GM23338 (cell line): Measurements from ENCODE around the gene RPL3. TPM values are rescaled to one million over a fixed set of nuclear protein-coding genes. Genes with fewer than 3 reads are reported as not detected.

Experiments used
- ATAC-seq: fragments of 200-7000 bp; cut with Tn5 transposase; 3 replicates; pipeline ENCODE4 v1.9.1; 2020
- DNase-seq: peaks from one replicate; pipeline ENCODE4 v3.0.0-alpha.2; 2015; ENCODE audit warnings: low spot score
- H2AFZ ChIP-seq: fragments of 200-600 bp; sonication (generic); 2 replicates; pipeline ENCODE4 v1.8.0; 2016; ENCODE audit warnings: antibody characterized with exemption, mild to moderate bottlenecking, moderate library complexity
- H3F3A ChIP-seq: fragments of 200-600 bp; sonication (generic); replicated peaks from 2 replicates; pipeline ENCODE4 v1.8.0; 2017; ENCODE audit warnings: antibody characterized with exemption, mixed run types, low read depth
- H3K27ac ChIP-seq: fragments of 200-600 bp; sonication (generic); 2 replicates; pipeline ENCODE4 v1.6.1; 2016; ENCODE audit warnings: low read depth
- H3K27me3 ChIP-seq: fragments of 200-600 bp; sonication (generic); 2 replicates; pipeline ENCODE4 v1.8.0; 2016; ENCODE audit warnings: mild to moderate bottlenecking, mixed run types, moderate library complexity; ENCODE audit not compliant: insufficient read depth
- H3K36me3 ChIP-seq: fragments of 200-600 bp; sonication (generic); 2 replicates; pipeline ENCODE4 v1.8.0; 2016; ENCODE audit warnings: mild to moderate bottlenecking; ENCODE audit not compliant: insufficient read depth
- H3K4me1 ChIP-seq: fragments of 200-600 bp; sonication (generic); 2 replicates; pipeline ENCODE4 v1.8.0; 2016; ENCODE audit warnings: mild to moderate bottlenecking, moderate library complexity; ENCODE audit not compliant: insufficient read depth
- H3K4me2 ChIP-seq: fragments of 200-600 bp; sonication (generic); 2 replicates; pipeline ENCODE4 v1.7.1; 2017; ENCODE audit warnings: mixed run types
- H3K4me3 ChIP-seq: fragments of 200-600 bp; sonication (generic); 2 replicates; pipeline ENCODE4 v1.6.1; 2016; ENCODE audit warnings: mixed run types
- H3K79me2 ChIP-seq: fragments of 200-600 bp; sonication (generic); replicated peaks from 2 replicates; pipeline ENCODE4 v1.8.0; 2017; ENCODE audit warnings: mild to moderate bottlenecking; ENCODE audit not compliant: insufficient read depth
- H3K9me2 ChIP-seq: fragments of 200-600 bp; sonication (generic); 2 replicates; pipeline ENCODE4 v1.8.0; 2017; ENCODE audit not compliant: insufficient read depth
- H4K20me1 ChIP-seq: fragments of 200-600 bp; sonication (generic); replicated peaks from 2 replicates; pipeline ENCODE4 v1.8.0; 2017; ENCODE audit warnings: mild to moderate bottlenecking; ENCODE audit not compliant: insufficient read depth
- H3K27ac Mint-ChIP-seq: 2 replicates; pipeline ENCODE4 v1.8.0; 2020; ENCODE audit warnings: inconsistent platforms, mild to moderate bottlenecking, moderate library complexity, mixed read lengths
- H3K27me3 Mint-ChIP-seq: 3 replicates; pipeline ENCODE4 v1.8.0; 2022; ENCODE audit warnings: low read depth, mild to moderate bottlenecking, moderate library complexity, mixed read lengths, inconsistent platforms; ENCODE audit not compliant: insufficient read depth, poor library complexity
- H3K36me3 Mint-ChIP-seq: 3 replicates; pipeline ENCODE4 v1.8.0; 2021; ENCODE audit warnings: low read depth, mild to moderate bottlenecking, inconsistent platforms, moderate library complexity, mixed read lengths
- H3K4me1 Mint-ChIP-seq: 3 replicates; pipeline ENCODE4 v1.8.0; 2020; ENCODE audit warnings: mild to moderate bottlenecking, inconsistent platforms, mixed read lengths
- H3K4me3 Mint-ChIP-seq: 3 replicates; pipeline ENCODE4 v1.8.0; 2021; ENCODE audit warnings: moderate library complexity, mild to moderate bottlenecking, inconsistent platforms, mixed read lengths
- H3K9me3 Mint-ChIP-seq: 3 replicates; pipeline ENCODE4 v1.8.0; 2020; ENCODE audit warnings: moderate library complexity, mild to moderate bottlenecking, inconsistent platforms, mixed read lengths
- CREB1 ChIP-seq: fragments of 250-450 bp; sonication (Bioruptor Pico); IDR thresholded peaks from 2 replicates; pipeline ENCODE4 v1.5.0; 2020; ENCODE audit warnings: low read depth, mild to moderate bottlenecking, moderate library complexity
- ETS1 ChIP-seq: IDR thresholded peaks from 2 replicates; pipeline ENCODE4 v1.6.1; 2016; ENCODE audit warnings: antibody characterized with exemption
- EZH2 ChIP-seq: fragments of 200-600 bp; sonication (generic); IDR thresholded peaks from one replicate; pipeline ENCODE4 v1.8.0; 2017; ENCODE audit warnings: antibody characterized with exemption, mild to moderate bottlenecking, low read depth; ENCODE audit not compliant: unreplicated experiment
- EZH2phosphoT487 ChIP-seq: fragments of 200-600 bp; sonication (generic); IDR thresholded peaks from one replicate; pipeline ENCODE4 v1.8.1; 2018; ENCODE audit warnings: antibody characterized with exemption; ENCODE audit not compliant: unreplicated experiment
- POLR2AphosphoS5 ChIP-seq: IDR thresholded peaks from 2 replicates; pipeline ENCODE4 v1.6.1; 2016; ENCODE audit warnings: antibody characterized with exemption, low read depth
- STAT1 ChIP-seq: IDR thresholded peaks from one replicate; pipeline ENCODE4 v1.6.1; 2016; ENCODE audit warnings: antibody characterized with exemption; ENCODE audit not compliant: unreplicated experiment
- ZNF331 ChIP-seq: fragments of 250-450 bp; sonication (Bioruptor Pico); IDR thresholded peaks from 2 replicates; pipeline ENCODE4 v1.5.0; 2020; ENCODE audit warnings: low read depth, mild to moderate bottlenecking, moderate library complexity
- polyA plus RNA-seq: library from polyadenylated mRNA; unstranded; fragments of >200 nt; fragmentation: Nextera tagmentation; extraction: Ambion mirVana; gene quantifications from 2 replicates; pipeline ENCODE4 v1.2.1, GENCODE V29; 2016
- total RNA-seq: library from RNA; depleted of rRNA; stranded (reverse); fragments of >200 nt; shearing (Covaris generic); gene quantifications from 2 replicates; pipeline ENCODE4 v1.2.3, GENCODE V29; 2014
- TF ChIP-seq, protein P1 (sequence below): IDR thresholded peaks from one replicate; pipeline ENCODE4 v1.6.1; 2018; ENCODE audit warnings: antibody characterized with exemption; ENCODE audit not compliant: unreplicated experiment
- TF ChIP-seq, protein P2 (sequence below), 2 experiments: fragments of 200-600 bp in 1 of 2; sonication (generic) in 1 of 2; conservative IDR thresholded peaks; 2 replicates each; pipeline versions ENCODE4 v1.5.1 to v1.6.1; 2016 to 2017; ENCODE audit warnings: antibody characterized with exemption in 2 of 2, low read depth in 2 of 2, mild to moderate bottlenecking in 2 of 2, moderate library complexity in 1 of 2

Gene RPL3
- total and polyA plus RNA-seq, 2 experiments from 2014 or later: 1,983 to 3,244 TPM

GRCh38 chr22:39368461-39368911, 49.1 kb upstream of the RPL3 start:
- Histone ChIP-seq H3K27ac (no peak overlapping the region), H3K4me3 (no peak overlapping the region), H3K4me2 (no peak overlapping the region), H3F3A (no peaks in the 10 kb centered on the region), H2AFZ (no peak overlapping the region), H3K79me2 (peaks cover 4% of the 10 kb centered on the region; the same call in 1 of the 2 replicates), H3K4me1 (no peaks in the 10 kb centered on the region), H3K27me3 (no peaks in the 10 kb centered on the region), H4K20me1 (no peaks in the 10 kb centered on the region; the same call in 1 of the 2 replicates), H3K9me2 (no peaks in the 10 kb centered on the region), H3K36me3 (no peaks in the 10 kb centered on the region)
- DNase-seq (no peak), ATAC-seq (no peak)
- no peak for TF ChIP-seq POLR2AphosphoS5
- no peak for TF ChIP-seq ZNF331 (CRISPR knock-in tag)
- TF ChIP-seq ETS1: no peak
- TF ChIP-seq, protein P1, sequence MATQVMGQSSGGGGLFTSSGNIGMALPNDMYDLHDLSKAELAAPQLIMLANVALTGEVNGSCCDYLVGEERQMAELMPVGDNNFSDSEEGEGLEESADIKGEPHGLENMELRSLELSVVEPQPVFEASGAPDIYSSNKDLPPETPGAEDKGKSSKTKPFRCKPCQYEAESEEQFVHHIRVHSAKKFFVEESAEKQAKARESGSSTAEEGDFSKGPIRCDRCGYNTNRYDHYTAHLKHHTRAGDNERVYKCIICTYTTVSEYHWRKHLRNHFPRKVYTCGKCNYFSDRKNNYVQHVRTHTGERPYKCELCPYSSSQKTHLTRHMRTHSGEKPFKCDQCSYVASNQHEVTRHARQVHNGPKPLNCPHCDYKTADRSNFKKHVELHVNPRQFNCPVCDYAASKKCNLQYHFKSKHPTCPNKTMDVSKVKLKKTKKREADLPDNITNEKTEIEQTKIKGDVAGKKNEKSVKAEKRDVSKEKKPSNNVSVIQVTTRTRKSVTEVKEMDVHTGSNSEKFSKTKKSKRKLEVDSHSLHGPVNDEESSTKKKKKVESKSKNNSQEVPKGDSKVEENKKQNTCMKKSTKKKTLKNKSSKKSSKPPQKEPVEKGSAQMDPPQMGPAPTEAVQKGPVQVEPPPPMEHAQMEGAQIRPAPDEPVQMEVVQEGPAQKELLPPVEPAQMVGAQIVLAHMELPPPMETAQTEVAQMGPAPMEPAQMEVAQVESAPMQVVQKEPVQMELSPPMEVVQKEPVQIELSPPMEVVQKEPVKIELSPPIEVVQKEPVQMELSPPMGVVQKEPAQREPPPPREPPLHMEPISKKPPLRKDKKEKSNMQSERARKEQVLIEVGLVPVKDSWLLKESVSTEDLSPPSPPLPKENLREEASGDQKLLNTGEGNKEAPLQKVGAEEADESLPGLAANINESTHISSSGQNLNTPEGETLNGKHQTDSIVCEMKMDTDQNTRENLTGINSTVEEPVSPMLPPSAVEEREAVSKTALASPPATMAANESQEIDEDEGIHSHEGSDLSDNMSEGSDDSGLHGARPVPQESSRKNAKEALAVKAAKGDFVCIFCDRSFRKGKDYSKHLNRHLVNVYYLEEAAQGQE: no peak
- TF ChIP-seq, protein P2, sequence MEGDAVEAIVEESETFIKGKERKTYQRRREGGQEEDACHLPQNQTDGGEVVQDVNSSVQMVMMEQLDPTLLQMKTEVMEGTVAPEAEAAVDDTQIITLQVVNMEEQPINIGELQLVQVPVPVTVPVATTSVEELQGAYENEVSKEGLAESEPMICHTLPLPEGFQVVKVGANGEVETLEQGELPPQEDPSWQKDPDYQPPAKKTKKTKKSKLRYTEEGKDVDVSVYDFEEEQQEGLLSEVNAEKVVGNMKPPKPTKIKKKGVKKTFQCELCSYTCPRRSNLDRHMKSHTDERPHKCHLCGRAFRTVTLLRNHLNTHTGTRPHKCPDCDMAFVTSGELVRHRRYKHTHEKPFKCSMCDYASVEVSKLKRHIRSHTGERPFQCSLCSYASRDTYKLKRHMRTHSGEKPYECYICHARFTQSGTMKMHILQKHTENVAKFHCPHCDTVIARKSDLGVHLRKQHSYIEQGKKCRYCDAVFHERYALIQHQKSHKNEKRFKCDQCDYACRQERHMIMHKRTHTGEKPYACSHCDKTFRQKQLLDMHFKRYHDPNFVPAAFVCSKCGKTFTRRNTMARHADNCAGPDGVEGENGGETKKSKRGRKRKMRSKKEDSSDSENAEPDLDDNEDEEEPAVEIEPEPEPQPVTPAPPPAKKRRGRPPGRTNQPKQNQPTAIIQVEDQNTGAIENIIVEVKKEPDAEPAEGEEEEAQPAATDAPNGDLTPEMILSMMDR (conservative IDR thresholded peaks at IDR 0.05; ENCODE audit: low read depth in 2 of 2): no peak
- TF ChIP-seq EZH2: no peak
- TF ChIP-seq CREB1: no peak
- peaks cover 6% of the 10 kb centered on the region; the same call in 1 of the 3 replicates for H3K9me3 Mint-ChIP-seq
- H3K36me3 Mint-ChIP-seq: peaks cover 6% of the 10 kb centered on the region; the same call in 2 of the 3 replicates
- H3K4me1 Mint-ChIP-seq: peaks cover 22% of the 10 kb centered on the region
- no peak overlapping the region for H3K4me3 Mint-ChIP-seq
- no peak overlapping the region for H3K27ac Mint-ChIP-seq
- peaks cover 6% of the 10 kb centered on the region for H3K27me3 Mint-ChIP-seq

DNA sequence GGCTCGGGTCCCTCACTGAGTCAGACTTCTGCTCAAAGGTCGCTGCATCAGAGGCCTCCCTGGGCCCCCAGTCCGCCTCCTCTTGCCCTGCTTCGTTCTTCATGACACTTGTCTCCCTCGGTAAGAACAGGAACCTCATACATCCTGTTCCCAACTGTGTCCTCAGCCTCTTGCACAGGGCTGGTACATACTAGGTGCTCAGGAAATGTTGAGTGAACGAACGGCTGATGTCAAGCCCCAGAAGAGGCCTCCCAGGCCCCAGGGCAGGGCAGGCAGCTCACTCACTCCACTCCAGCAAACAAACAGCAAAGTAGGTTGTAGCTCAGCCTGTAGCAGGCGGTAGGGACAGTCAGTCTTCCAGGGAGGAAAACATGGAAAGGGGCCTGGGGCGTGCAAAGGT, 47.6 kb upstream of the RPL3 start:
- Mint-ChIP-seq H3K4me1 (peaks cover 34% of the 10 kb centered on the region), H3K27ac (no peak overlapping the region), H3K36me3 (peaks cover 2% of the 10 kb centered on the region), H3K27me3 (peaks cover 11% of the 10 kb centered on the region), H3K9me3 (peaks cover 3% of the 10 kb centered on the region; the same call in 1 of the 3 replicates), H3K4me3 (no peak overlapping the region)
- peaks cover 10% of the 10 kb centered on the region for H3K4me1 ChIP-seq
- TF ChIP-seq, protein P2 (conservative IDR thresholded peaks at IDR 0.05; ENCODE audit: low read depth in 2 of 2): no peak
- TF ChIP-seq STAT1 (no peak), EZH2phosphoT487 (no peak)
- no peaks in the 10 kb centered on the region for H3K27me3 ChIP-seq
- no peak overlapping the region for H3K27ac ChIP-seq
- H3K36me3 ChIP-seq: no peaks in the 10 kb centered on the region
- no peaks in the 10 kb centered on the region for H3K9me2 ChIP-seq
- DNase-seq (no peak), ATAC-seq (no peak)
- H3K79me2 ChIP-seq: peaks cover 4% of the 10 kb centered on the region; the same call in 1 of the 2 replicates
- H3F3A ChIP-seq: no peaks in the 10 kb centered on the region
- H3K4me3 ChIP-seq: no peak overlapping the region
- H4K20me1 ChIP-seq: no peaks in the 10 kb centered on the region; the same call in 1 of the 2 replicates
- H3K4me2 ChIP-seq: no peak overlapping the region
- H2AFZ ChIP-seq: no peak overlapping the region
